ENCODE data around the gene RHOD. TPM values are rescaled to one million over a fixed set of nuclear protein-coding genes. Genes with fewer than 3 reads are reported as not detected.

RHOD gene
- total RNA-seq, 1 experiment from 2014 or later, result 5.6 TPM

DNA sequence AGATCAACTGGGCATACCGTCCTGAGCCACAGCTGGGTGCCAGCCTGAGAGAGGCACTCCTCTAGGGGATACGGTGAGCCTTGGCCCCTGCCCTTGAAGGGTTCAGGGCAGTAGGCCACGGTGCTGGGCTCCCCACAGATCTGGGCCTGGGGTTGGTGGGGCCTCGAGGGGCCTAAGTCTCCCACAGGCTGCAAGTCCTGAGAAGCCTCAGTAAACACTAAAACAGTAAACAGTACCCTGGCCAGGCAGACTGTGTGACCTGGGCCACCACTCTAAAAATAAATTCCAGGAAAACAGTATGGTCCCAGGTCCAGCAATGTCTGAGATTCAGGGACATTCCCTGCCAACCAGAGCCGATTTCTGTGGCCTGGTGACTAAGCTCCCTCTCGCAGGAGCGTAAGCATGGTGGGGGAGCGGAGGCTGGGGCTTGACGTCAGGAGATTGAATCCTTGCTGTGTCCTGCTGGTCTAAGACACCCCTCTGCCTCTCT, 2.3 kb upstream of the RHOD start:
- DNase-seq (ENCODE audit: low read depth), result peak; percentile 79
- in situ Hi-C loops (cut with HindIII; ENCODE audit: low pct_unique_long_range_greater_than_20kb, low sequenced_read_pairs), result no loop called here

DNA sequence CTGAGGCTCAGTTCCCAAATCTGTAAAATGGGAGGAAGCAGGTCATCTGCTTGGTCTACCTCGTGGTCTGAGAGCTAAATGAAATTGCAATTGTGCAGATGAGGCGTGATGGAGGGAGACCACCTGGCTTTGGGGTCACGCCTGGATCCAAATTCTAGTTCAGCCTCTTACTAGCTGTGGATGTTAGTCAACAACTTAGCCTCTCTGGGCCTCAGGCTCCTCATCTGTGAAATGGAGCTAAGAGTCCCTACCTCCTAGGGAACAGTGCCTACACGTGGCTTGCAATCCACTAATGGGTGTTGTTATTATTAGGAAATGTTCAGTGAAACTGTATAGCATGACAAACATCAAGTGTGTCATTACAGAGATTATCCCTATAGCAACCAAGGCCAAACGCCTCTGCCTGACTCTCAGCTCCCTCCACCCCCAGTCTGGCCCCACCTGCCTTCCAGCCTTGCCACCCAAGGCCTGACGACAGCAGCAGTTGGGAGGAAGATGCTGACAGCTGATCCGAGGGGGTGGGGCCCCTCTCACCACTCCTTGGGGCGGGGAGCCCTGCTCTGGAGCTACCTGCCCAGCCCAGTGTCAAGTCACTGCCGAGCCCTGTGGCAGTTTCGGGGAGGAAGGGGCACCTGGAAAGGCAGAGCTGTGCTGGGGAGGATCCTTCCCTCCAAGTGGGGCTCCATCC, 1.7 kb upstream of the RHOD start:
- DNase-seq (ENCODE audit: low read depth), result peak; percentile 88
- in situ Hi-C loops (cut with HindIII; ENCODE audit: low pct_unique_long_range_greater_than_20kb, low sequenced_read_pairs), result no loop called here

DNA sequence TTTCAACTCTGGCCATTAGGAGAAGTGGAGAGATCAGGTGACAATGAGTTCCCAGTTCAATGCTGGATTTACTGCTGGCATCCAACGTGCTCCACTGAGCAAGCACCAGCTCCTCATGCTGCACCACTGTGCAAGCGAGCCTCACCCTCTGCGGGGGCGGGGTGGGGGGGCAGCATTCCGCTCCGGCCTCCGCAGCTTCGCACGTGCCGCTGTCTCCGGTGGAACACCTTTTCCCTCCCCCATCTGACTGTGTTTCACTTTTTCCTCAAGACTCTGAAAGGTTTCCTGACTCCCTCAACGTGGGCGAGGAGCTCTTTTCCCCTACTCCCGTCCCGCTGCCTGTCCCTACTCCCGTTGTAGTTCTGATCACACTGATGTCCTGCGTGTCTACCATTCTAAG, 835 bp upstream of the RHOD start:
- peak; percentile 63 for DNase-seq (ENCODE audit: low read depth)
- in situ Hi-C loops (cut with HindIII; ENCODE audit: low pct_unique_long_range_greater_than_20kb, low sequenced_read_pairs), result no loop called here

DNA sequence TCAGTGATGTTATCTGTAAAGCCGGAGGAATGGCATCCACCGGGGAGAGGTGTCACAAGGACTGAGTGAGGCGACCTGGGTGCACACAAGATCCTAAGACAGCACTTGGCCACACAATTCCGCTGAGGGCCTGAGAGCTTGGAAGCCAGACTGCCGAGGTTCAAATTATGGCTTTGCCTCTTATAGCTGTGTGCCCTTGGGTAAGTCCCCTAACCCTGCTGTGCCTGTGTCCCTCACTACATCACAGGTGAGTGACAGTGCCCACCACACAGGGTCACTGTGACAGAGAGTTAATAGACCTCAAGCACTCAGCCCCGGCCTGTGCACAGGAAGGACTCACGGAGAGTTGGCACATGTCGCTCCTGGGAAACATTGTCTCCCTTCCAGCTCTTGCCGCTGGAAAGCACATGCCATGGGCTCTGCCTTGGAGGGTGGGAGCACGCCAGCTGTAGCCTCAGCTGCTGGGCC, 592 bp downstream of the RHOD start:
- DNase-seq (ENCODE audit: low read depth), result no peak
- in situ Hi-C loops (cut with HindIII; ENCODE audit: low pct_unique_long_range_greater_than_20kb, low sequenced_read_pairs), result no loop called here

DNA sequence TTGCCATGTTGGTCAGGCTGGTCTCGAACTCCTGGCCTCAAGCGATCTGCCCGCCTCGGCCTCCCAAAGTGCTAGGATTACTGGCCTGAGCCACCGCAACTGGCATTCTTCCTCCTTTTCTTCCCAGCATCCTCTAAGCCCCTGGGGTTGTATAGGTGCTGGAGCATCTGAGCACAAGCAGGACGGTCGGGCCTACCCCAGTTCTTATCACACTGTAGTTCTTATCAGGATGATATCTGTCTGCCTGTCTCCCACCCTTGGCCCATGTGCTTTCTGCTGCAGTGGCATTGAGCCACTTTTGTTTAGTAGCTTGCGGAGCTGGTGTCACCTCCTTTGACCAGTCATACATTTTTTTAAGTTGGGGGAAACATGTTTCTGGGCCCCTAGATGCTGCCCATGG, 1.9 kb downstream of the RHOD start:
- in situ Hi-C loops (cut with HindIII; ENCODE audit: low pct_unique_long_range_greater_than_20kb, low sequenced_read_pairs), result no loop called here
- DNase-seq (ENCODE audit: low read depth), result no peak

DNA sequence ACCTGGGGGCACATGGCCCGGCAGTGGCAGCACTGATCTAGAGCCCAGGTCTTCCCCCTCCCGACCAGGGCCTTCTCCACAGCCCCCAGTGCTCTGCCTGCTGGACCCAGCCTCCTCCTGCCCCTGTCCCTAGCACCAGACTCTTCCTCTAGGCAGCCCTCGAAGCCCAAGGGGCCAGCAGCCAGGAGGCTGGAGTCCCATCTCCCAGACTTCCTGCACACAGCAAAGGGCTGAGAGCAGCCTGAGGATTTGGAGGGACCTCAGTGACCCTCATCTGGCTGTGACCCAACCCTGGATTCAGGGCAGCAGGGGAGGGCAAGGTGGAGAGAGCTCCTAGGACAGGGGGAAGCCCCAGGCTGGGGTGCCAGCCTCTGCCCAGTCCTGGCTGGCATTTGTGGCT, 3.0 kb downstream of the RHOD start:
- no peak for DNase-seq (ENCODE audit: low read depth)
- in situ Hi-C loops (cut with HindIII; ENCODE audit: low pct_unique_long_range_greater_than_20kb, low sequenced_read_pairs), result no loop called here

DNA sequence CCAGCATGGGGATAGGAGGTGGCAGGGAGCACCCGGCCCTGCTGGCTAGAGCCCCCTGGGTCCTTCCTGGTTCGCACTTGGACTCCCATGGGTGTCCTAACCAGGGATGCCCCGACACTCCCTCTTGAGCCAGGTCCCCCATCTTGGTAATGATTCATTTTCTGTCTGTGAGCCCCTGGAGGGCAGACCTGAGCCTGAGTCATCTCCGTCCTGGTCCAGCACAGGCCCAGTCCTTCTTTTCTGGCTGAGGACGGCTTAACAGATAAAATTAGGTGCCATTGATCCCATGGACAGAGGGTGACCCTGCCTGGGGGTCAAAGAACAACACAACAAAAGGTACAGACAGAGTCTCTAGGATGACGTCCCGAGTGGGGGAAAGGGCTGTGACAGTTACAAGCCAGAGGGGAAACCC, 3.5 kb downstream of the RHOD start:
- DNase-seq (ENCODE audit: low read depth), result peak; percentile 28
- in situ Hi-C loops (cut with HindIII; ENCODE audit: low pct_unique_long_range_greater_than_20kb, low sequenced_read_pairs), result no loop called here

DNA sequence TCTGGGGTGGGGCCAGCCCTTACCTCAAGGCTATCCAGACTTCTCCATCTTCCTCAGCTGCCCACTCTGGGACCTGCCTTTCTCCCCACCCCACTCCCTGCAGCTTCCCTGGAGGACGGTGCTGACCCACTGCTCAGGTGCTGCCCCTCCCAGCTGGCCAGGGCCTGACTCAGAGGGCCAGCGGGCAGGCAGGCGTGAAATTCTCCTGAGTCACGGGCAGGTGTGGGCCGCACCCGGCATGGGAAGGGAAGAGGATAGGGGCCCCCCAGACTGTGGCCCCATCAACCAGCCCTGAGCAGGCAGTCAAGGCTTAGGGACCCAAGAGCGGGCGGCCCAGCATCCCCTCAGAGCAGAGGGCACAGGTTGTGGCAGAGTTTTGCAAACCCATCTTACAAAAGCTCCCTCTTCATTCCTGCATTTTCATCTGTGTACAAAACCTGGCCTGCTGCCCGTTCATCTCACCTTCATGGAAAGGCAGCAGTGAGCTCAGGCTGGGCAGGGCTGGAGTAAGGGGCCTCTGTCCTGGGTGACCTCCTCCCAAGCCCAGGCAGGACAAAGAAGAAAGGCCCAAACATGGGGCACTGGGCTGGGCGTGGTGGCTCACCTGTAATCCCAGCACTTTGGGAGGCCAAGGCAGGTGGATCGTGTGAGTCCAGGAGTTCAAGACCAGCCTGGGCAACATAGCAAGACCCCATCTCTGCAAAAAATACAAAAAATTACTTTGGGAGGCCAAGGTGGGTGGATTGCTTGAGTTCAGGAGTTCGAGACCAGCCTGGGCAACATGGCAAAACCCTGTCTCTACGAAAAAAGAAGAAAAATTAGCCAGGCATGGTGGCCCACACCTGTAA, 6.1 kb downstream of the RHOD start:
- in situ Hi-C loops (cut with HindIII; ENCODE audit: low pct_unique_long_range_greater_than_20kb, low sequenced_read_pairs), result no loop called here
- DNase-seq (ENCODE audit: low read depth), result peak; percentile 79

DNA sequence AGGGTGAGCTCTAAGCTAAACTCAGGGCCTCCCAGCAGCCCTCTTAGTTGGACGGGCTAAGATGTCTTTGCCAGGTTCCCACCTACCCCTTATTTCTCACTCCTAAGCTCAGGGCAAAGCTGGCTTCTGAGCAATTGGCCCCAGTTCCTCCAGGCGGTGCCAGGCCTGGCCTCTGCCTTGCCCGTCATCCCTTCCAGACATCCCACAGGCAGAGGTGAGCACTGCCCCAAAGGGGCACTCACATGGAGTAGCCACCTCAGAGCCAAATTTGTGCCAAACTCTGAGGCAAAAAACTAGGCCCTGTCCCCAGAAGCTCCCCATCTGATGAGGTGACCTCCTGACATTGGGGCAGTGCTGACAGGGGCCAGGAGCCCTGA, 9.7 kb downstream of the RHOD start:
- in situ Hi-C loops (cut with HindIII; ENCODE audit: low pct_unique_long_range_greater_than_20kb, low sequenced_read_pairs), result no loop called here
- no peak for DNase-seq (ENCODE audit: low read depth)

DNA sequence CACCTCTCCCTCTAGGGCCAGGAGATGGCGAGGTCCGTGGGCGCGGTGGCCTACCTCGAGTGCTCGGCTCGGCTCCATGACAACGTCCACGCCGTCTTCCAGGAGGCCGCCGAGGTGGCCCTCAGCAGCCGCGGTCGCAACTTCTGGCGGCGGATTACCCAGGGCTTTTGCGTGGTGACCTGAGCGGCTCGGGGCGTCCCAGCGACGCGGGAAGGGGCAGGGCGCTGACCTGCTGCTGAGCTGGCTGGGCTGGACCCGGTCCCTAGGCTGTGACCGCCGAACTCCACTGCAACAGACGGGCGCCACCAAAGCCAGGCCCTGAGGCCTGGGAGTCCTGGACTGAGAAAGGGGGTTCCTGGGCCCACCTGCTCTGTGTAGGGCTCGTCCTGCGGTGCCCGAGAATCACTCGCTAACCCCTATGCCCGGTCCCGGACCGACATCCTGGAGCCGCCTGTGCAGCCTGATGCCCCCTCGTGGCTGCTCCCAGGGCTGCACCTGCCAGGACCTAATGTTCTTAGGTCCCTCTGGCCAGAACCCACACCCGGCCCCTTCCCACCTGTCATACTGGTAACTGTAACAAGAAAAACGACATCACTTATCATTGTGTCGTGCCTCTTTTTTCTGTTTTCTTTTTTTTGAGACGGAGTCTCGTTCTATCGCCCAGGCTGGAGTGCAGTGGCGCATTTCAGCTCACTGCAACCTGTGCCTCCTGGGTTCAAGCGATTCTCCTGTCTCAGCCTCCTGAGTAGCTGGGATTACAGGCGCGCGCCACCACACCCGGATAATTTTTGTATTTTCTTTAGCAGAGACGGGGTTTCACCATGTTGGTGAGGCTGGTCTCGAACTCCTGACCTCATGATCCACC, 15.0 kb downstream of the RHOD start:
- in situ Hi-C loops (cut with HindIII; ENCODE audit: low pct_unique_long_range_greater_than_20kb, low sequenced_read_pairs), result no loop called here
- no peak for DNase-seq (ENCODE audit: low read depth)

DNA sequence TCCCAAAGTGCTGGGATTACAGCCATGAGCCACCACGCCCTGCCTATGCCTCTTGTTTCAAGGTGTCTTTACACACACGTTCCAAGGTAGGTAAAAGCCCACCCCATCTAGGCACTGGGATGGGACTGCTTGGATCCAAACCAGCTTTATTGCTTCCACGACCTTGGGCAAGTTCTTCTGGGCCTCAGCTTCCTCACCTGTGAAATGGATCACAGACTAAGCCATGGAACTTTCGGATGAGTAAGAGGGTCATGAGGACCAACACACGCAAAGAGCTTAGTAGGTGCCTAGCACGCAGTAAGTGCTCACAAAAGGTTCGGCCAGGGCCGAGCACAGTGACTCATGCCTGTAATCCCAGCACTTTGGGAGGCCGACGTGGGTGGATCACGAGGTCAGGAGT, 15.6 kb downstream of the RHOD start:
- in situ Hi-C loops (cut with HindIII; ENCODE audit: low pct_unique_long_range_greater_than_20kb, low sequenced_read_pairs), result no loop called here

DNA sequence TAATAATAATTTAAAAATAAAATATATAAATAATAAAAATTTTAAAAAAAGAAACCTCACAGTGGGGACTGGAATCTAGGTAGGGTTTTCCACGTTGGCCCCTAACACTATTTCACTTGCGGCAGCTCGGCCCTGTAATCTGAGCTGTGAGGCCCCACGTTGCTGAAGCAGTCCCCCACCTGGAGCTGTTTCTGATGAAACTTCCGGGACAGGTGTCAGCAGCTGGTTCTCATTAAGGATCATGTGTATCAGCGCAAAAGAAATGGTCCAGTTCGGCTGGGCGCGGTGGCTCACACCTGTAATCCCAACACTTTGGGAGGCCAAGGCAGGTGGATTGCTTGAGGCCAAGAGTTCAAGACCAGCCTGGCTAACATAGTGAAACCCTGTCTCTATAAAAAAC, 17.3 kb downstream of the RHOD start:
- in situ Hi-C loops (cut with HindIII; ENCODE audit: low pct_unique_long_range_greater_than_20kb, low sequenced_read_pairs), result no loop called here
- no peak for DNase-seq (ENCODE audit: low read depth)

More for the DNA sequence above, 15.6 kb downstream of the RHOD start:
- no peak for DNase-seq (ENCODE audit: low read depth)

DNA sequence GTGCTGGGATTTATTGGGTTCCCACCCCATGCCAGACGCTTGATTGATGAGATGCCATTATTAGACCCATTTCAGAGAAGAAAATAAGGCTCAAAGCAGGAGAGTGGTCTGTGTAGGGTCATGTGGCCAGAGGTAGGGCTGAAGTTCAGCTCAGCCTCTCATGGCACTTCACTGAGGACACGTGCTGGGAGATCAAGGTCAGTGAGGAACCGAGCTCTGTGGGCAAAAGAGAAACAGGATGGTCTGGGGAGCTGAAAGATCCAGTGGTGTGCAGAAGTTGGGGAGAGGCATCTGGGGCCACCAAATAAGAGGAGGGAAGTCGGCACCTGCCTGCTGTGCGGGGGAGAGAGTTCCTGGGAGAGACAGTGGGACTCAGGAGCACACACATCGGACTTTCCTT, 19.6 kb downstream of the RHOD start:
- in situ Hi-C loops (cut with HindIII; ENCODE audit: low pct_unique_long_range_greater_than_20kb, low sequenced_read_pairs), result no loop called here

DNA sequence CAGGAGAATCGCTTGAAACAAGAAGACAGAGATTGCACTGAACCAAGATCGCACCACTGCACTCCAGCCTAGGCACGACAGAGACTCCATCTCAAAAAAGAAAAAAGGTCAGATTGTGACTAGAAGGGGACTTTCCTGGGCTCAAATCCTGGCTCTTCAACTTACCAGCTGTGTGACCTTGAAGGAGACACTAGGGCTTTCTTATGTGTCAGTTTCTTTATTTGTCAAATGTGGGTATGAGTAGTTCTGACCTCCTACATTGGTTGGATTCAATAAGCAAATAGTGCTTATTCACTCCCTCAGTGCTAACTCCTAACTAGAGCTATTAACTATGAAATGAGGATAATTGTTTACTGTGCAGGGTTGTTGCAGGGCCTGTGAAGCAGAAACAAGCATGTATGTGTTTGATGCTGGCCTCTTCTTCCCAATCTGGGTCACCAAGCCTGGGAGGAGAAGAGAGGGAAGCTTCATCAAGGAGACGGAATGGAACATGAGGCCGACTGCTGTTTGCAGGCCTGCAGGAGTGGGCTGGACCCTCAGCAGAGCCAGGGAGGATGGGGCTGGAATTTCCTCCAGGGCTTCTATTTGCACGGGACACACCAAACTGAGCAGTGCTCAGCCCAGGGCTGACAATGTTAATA, 22.5 kb downstream of the RHOD start:
- DNase-seq (ENCODE audit: low read depth), result no peak
- in situ Hi-C loops (cut with HindIII; ENCODE audit: low pct_unique_long_range_greater_than_20kb, low sequenced_read_pairs), result no loop called here

More for the DNA sequence above, 19.6 kb downstream of the RHOD start:
- no peak for DNase-seq (ENCODE audit: low read depth)

DNA sequence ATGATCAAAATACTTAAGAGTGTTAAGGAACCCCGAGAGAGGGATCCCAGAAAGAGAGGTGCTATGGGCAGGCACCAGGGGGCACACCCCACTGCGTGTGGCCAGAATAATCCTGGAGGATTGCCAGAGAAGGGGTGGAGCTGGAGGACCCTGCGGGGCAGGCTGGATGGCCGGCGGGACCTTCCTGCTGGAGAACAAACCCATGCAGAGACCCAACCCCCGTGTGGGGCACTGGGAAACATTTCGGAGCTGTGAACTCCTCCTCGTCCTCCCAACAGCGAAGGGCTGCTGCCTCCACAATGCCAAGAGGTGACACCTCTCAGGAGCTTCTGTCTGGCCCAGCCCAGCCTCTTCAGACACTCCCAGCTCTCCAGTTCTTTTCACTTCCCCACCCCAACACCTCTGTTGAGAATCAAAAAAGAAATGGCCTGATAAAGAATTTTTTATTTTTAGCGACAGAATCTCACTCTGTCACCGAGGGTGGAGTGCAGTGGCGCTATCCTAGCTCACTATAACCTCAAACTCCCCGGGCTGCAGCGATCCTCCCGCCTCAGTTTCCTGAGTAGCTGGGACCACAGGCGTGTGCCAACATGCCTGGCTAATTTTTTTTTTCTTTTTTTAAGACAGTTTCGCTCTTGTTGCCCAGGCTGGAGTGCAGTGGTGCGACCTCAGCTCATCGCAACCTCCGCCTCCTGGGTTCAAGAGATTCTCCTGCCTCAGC, 25.6 kb downstream of the RHOD start:
- in situ Hi-C loops (cut with HindIII; ENCODE audit: low pct_unique_long_range_greater_than_20kb, low sequenced_read_pairs), result no loop called here
- no peak for DNase-seq (ENCODE audit: low read depth)

DNA sequence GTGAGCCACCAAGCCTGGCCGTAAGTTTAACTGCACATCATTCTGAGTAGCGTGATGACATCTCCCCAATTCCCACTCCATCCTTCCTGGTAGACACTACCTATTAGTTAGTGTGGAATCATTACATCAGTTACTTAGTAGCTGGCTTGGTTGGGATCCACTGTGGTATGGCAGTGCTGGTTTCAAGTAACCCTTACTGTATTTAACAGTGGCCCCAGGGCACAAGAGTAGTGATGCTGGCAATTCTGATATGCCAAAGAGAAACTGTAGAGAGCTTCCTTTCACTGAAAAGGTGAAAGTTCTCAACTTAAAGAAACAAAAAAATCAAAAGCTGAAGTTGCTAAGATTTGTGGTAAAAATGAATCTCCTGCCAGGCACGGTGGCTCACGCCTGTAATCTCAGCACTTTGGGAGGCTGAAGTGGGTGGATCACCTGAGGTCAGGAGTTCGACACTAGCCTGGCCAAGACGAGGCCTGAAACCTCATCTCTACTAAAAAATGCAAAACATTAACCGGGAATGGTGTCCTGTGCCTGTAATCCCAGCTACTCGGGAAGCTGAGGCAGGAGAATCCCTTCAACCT, 27.2 kb downstream of the RHOD start:
- DNase-seq (ENCODE audit: low read depth), result no peak
- in situ Hi-C loops (cut with HindIII; ENCODE audit: low pct_unique_long_range_greater_than_20kb, low sequenced_read_pairs), result no loop called here

DNA sequence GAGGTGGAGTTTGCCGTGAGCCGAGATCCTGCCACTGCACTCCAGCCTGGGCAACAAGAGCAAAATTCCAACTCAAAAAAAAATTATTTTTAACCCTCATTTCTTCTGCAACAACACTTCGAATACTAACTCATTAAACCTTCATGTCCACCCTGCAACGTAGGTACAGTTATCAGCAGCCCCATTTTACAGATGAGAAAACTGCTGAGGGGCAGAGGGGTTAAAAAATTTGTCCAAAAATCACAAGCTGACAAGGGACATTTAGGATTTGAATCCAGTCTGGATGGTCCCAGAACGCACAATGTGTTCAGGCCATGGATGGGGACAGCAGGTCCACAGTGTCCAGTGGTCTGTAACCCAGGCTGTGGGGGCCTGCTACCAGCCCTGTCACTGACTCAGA, 29.0 kb downstream of the RHOD start:
- DNase-seq (ENCODE audit: low read depth), result no peak
- in situ Hi-C loops (cut with HindIII; ENCODE audit: low pct_unique_long_range_greater_than_20kb, low sequenced_read_pairs), result no loop called here

All from Caki2 (cell line).